NCI-H1436 (cell line): ENCODE data around the gene CANX.

ENCODE experiments used
- DNase-seq: peaks from one replicate; lab custom pipeline; 2025; lab: John Stamatoyannopoulos, UW

Gene CANX

DNA sequence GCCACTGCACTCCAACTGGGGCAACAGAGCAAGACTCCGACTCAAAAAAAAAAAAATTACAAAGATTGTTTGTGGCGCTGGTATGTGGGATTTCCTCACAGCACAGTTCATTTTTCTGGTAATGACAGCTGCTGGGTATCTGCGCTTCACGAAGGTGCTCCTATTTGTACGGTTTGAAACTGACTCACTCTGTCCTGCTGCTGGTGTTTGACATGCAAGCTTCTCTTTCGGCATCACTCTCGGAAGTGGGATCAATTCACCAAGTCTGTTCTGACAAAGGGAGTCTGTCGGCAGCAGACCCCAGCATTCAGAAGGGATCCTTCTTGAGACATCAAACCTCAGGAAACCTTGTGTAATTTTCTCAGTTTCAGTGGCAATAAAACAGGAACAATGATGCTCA is 60.2 kb downstream of the CANX start:
- DNase-seq = no peak

DNA sequence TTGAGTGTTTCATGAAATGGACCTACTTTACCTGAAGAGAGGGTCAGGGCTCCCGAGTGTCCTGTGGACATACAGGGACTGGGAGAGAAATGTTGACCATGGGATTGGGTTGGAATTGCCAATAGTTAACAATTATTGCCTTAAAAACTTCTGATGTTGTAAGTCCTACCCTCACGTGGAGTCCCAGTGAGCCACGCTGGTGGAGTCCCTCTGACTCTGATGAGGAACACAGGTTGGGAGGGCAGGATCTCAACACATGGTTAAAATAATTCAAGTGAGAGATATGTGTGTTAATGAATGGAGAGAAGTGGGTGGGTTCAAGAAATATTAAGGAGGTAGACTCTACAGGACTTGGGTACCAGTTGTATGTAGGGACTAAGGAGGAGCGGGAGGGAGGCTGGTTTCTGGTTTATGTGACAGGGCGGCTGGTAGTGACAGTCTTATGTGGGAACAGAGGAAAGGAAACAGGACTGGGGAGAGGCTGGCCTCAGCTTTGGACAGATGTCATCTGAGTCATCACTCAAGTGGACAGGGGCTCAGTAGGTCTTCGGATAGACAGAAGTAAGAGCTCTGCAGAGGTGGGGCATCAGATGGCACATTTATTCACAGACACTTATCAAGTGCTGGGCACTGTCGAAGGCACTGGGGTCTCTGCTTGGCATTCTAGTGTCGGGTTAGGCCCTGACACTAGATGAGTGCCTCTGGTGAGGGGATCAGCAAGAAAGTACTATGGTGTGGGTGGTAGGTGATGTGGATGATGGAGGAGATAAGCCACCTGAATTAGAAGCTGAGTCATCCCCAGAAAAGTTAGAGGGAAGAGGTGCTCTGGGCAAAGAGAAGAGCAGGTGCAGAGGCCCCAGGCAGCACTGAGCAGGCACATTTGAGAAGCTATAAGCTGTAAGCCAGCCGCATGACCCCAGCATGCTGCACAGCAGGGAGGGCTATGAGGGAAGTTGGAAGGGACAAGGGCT is 61.1 kb downstream of the CANX start:
- no peak for DNase-seq

- no peak for DNase-seq
Measured at GRCh38 chr5:179762079-179762780, 63.5 kb downstream of the CANX start.

- DNase-seq = no peak
Measured at GRCh38 chr5:179762781-179763176, 64.0 kb downstream of the CANX start.

DNA sequence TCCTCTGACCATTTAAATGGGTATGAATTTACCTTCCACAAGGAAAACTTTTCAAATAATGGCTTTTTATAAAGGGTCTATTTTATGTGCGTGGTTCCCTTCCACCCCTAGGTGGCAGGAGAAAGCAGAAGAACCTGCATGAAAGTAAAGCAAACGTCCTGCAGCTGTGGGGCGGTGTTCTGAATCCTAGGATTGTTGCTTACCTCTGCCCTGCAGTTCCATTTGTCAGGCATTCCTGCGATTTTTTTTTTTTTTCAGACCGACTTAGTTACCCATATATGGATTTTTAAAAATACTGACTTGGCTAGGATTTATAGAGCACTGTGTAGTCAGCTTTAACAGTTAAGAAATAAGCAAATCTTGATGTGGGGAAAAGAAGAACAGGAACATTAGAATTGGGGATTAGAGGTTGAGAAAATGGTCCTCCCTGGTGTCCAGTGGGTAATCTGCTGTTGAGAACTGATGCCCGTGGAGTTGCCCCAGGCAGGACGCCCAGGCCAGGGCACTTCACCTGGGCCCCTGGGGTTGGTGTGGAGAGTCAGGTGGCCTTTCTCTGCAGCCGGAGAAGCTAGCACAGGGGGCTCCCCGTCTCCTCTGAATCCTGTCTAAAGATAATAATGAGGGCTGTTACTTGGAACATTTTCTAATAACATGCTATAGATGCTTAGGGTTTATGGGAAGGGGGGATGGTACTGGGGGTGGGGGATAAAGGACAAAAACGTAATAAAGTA is 64.6 kb downstream of the CANX start:
- DNase-seq = peak; percentile 13

DNA sequence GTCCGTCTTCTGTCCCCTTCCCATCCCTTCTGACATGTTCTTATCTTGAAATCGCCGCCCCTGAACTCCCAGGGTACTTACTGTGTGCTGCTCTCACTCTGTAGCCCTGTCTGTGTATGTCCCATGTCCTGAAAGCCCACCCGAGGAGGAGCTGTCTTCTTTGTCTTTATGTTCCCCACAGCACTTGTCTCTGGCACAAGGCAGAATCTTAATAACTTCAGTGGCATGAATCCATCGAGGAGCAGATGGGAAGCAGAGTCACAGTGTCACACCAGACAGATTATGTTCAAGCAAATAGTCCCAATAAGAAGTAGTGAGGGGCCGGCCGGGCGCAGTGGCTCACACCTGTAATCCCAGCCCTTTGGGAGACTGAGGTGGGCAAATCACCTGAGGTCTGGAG is 65.3 kb downstream of the CANX start:
- DNase-seq = no peak

DNA sequence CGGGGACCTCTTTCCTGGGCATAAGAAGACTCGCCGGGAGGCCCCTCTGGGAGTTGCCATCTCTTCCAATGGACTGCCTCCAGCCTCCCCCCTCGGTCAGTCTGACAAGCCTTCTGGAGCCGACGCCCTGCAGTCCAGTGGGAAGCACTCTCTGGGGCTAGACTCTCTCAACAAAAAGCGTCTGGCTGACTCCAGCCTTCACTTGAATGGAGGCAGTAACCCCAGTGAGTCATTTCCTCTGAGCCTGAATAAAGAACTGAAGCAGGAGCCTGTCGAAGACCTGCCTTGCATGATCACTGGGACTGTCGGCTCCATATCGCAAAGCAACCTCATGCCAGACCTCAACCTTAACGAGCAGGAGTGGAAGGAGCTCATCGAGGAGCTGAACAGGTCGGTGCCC is 66.6 kb downstream of the CANX start:
- no peak for DNase-seq

GRCh38 chr5:179766021-179766725 is 67.4 kb downstream of the CANX start:
- DNase-seq = no peak

- DNase-seq = no peak
Measured at GRCh38 chr5:179766726-179767455, 68.1 kb downstream of the CANX start.

GRCh38 chr5:179767496-179768100 is 68.8 kb downstream of the CANX start:
- no peak for DNase-seq

- DNase-seq = no peak
Measured at GRCh38 chr5:179768326-179769085, 69.7 kb downstream of the CANX start.

DNA sequence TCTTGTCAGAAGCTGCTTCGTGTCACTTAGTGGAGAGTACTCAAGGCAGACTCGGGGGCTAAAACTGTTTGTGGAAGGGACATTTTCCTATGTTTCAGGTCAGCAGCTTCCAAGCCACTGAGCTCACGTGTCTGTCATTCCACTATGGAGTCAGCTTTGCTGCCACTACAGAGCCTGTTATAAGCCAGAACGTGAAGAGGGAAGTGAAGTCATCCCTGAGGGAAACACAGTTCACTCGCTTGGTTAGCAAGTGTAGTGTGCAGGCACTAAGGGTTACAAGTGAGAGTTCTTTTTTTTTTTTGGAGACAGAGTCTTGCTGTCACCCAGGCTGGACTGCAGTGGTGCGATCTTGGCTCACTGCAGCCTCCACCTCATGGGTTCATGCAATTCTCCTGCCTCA is 70.5 kb downstream of the CANX start:
- DNase-seq = no peak

- no peak for DNase-seq
Measured at GRCh38 chr5:179769796-179770195, 71.0 kb downstream of the CANX start.

DNA sequence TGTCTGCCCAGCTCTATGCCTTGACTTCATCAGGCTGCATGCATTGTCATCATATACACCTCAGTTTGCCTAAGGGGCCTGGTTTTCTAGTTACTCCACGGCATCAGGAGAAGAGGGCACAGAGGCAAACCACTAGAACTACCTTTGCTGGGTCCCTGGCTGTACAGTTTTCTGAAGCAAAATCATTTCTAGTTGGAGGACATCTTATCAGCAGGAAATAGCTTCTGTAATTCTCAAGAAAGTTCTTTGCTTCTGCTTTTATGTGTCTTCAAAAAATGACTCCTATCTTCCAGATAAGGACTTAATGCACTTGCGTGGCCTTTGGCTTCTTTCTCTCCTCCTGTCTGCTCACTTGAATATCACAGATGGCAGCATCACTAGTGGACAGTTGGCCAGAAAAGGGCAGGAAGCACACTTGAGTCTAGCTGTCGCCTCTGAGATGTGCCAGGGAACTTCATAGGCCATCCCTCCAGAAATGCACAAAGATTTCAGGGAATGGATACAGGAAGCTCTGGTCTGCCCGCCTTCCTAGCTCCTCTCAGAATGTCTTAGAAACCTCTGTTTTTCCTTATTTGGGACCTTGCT is 72.6 kb downstream of the CANX start:
- DNase-seq = no peak

GRCh38 chr5:179772351-179772750 is 73.6 kb downstream of the CANX start:
- no peak for DNase-seq

DNA sequence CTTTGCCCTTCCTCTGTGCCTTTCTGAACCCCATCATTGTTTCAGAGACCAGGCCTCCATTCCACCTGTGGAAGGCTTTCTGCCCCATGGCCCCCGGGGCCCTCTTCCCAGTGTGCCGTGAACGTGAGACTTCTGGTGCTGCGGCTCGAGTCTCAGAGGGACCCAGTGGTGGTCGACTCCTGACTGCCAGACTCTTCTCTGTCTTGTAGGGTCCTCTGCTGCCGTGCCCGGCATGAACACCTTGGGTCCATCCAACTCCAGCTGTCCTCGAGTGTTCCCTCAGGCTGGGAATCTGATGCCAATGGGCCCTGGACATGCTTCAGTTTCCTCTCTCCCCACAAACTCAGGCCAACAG is 74.9 kb downstream of the CANX start:
- no peak for DNase-seq

DNA sequence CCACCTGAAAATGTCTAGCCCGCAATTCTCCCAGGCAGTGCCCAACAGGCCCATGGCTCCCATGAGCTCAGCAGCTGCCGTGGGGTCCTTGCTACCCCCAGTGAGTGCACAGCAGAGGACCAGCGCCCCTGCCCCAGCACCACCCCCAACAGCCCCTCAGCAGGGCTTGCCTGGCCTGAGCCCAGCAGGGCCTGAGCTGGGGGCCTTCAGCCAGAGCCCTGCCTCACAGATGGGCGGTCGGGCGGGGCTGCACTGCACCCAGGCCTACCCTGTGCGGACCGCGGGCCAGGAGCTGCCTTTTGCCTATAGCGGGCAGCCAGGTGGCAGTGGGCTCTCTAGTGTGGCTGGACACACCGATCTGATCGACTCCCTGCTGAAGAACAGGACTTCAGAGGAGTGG is 75.7 kb downstream of the CANX start:
- DNase-seq = no peak

DNA sequence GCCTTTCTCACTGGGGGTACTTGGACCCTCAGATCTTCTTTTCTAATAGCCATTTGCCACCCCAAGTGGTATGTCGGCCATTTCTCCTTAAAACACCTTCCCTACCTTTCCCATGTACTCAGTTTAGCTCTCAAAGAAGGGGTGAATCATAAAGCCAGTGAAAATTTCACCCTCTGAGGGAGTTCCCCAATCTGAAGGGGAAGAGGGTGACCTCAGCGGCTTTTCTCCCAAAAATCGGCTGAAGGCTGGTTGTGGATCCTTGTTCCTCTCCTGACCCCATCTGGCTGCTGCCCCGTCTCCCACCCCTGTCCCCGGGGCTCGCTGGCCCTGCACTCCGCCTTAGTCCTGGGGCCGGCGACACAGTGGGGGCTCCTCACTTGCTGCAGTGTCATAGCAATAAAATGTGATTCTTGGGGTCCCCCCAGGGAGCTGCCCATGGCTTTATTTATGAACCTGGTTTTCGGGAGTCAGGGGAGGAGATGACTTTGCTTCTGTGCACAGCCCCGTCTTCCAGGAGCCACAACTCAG is 77.7 kb downstream of the CANX start:
- no peak for DNase-seq

DNA sequence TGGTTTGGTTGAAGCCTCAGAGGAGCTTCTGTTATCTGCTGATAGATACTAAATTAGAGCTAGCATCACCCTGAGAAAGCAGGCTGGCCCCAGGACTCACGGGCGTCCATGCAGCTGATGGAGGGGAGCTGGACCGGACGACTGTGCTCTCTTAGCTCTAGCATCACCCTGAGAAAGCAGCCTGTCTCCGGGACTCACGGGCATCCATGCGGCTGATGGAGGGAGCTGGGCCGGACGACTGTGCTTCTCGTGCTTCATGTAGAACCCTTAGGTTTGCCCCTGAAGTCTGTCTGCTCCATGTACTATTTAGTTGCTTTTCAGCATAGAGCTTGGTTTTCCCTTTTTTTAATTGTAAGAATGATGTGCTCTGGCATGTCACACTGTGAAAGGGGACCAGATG is 78.7 kb downstream of the CANX start:
- no peak for DNase-seq

DNA sequence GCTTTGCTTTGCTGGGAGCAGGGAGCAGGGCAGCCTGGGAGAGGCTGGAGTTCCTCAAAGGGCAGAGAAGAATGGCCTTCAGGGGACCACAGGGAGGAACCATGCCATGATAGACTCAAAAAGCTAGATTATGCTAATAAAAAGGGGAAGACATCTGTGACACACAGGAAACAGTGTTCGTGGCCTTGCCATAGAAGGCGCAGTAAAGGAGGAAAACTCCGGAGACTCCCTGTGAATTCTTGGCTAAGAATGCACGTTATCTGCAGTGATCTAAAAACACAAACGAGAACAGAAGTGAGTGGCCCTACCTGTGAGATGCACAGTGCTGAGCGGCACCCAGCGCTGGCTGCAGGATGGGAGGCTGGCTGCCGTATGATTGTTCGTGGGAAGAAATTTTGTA is 79.1 kb downstream of the CANX start:
- no peak for DNase-seq
